Tibial nerve (tissue), 4 donors: ENCODE measurements around the gene FRAS1. TPM values are rescaled to one million over a fixed set of nuclear protein-coding genes. Genes with fewer than 3 reads are reported as not detected.

ENCODE experiments used
- DNase-seq, 2 donors: peaks; one replicate each; pipeline ENCODE4 v3.0.0-alpha.2; 2019; ENCODE audit warnings: low spot score in 2 of 2
- H3K27ac ChIP-seq, 4 donors: fragments of 200-600 bp; sonication (generic) in 3 of 4; one replicate each; pipeline ENCODE4 v1.5.1; 2017 to 2019; ENCODE audit warnings: mild to moderate bottlenecking in 1 of 4
- H3K27me3 ChIP-seq, 2 donors: fragments of 200-600 bp; sonication (generic) in 1 of 2; one replicate each; pipeline versions ENCODE4 v1.5.1 to v1.6.0; 2017 to 2019
- H3K36me3 ChIP-seq, 3 donors: fragments of 200-600 bp; sonication (generic); one replicate each; pipeline ENCODE4 v1.5.1; 2018 to 2019
- H3K4me1 ChIP-seq, 4 donors: fragments of 200-600 bp; sonication (generic) in 3 of 4; one replicate each; pipeline ENCODE4 v1.5.1; 2017 to 2019
- H3K4me3 ChIP-seq, 4 donors: fragments of 200-600 bp; sonication (generic) in 3 of 4; one replicate each; pipeline ENCODE4 v1.5.1; 2017 to 2019; ENCODE audit warnings: mild to moderate bottlenecking in 1 of 4, moderate library complexity in 1 of 4
- H3K9me3 ChIP-seq, 4 donors: fragments of 200-600 bp; sonication (generic) in 3 of 4; one replicate each; pipeline ENCODE4 v1.5.1; 2017 to 2019
- CTCF ChIP-seq, 5 experiments: fragments of 200-600 bp in 3 of 5; fragments of 450-650 bp in 2 of 5; sonication (generic) in 3 of 5; IDR thresholded peaks; one replicate each; pipeline ENCODE4 v1.5.1; 2016 to 2019; ENCODE audit warnings: antibody characterized with exemption in 5 of 5, mild to moderate bottlenecking in 3 of 5, moderate library complexity in 2 of 5
- EP300 ChIP-seq, 2 donors: sonication (generic); formaldehyde crosslinking; IDR thresholded peaks; one replicate each; pipeline ENCODE4 v1.6.1; 2017; ENCODE audit warnings: antibody characterized with exemption in 2 of 2, mild to moderate bottlenecking in 1 of 2
- POLR2A ChIP-seq, 2 donors: fragments of 450-650 bp; IDR thresholded peaks; one replicate each; pipeline ENCODE4 v1.6.1; 2017; ENCODE audit warnings: antibody characterized with exemption in 2 of 2, mild to moderate bottlenecking in 2 of 2, moderate library complexity in 2 of 2
- WGBS, 2 donors: methylation state at CpG; one replicate each; pipeline ENCODE4 v1.1.5; 2018; 5-methylcytosine and 5-hydroxymethylcytosine counted together
- total RNA-seq, 4 donors: library from RNA; depleted of rRNA; stranded (reverse); fragments of >200 nt; gene quantifications; one replicate each; pipeline ENCODE4 v1.1.0, GENCODE V29; 2016

FRAS1 gene
- total RNA-seq, 4 donors from 2014 or later = 3.9 to 6.6 (median 5.1) TPM

GRCh38 chr4:78162821-78163220 lies 105.7 kb downstream of the FRAS1 start:
- Histone ChIP-seq H3K4me1 (no peaks in the 10 kb centered on the region), H3K9me3 (no peaks in the 10 kb centered on the region)
- WGBS, 2 donors = 80 to 84% methylated on average over 3 of the region's 3 CpGs

GRCh38 chr4:78165758-78166157 lies 108.6 kb downstream of the FRAS1 start:
- Histone ChIP-seq H3K4me1 (no peaks in the 10 kb centered on the region), H3K27me3 (no peaks in the 10 kb centered on the region), H3K4me3 (no peak overlapping the region), H3K36me3 (no peaks in the 10 kb centered on the region), H3K27ac (no peak overlapping the region), H3K9me3 (no peaks in the 10 kb centered on the region)
- TF ChIP-seq EP300 (IDR thresholded peaks at IDR 0.05) (no peak), CTCF (IDR thresholded peaks at IDR 0.05) (no peak), POLR2A (IDR thresholded peaks at IDR 0.05) (no peak)
- WGBS, 2 donors = 94 to 95% methylated on average over 2 of the region's 2 CpGs
- DNase-seq = no peak

More at GRCh38 chr4:78162821-78163220, 105.7 kb downstream of the FRAS1 start:
- H3K36me3 ChIP-seq = no peaks in the 10 kb centered on the region
- H3K4me3 ChIP-seq = no peak overlapping the region
- DNase-seq = no peak
- H3K27ac ChIP-seq = no peak overlapping the region
- TF ChIP-seq CTCF (IDR thresholded peaks at IDR 0.05) = no peak
- no peak for TF ChIP-seq EP300 (IDR thresholded peaks at IDR 0.05)
- TF ChIP-seq POLR2A (IDR thresholded peaks at IDR 0.05) = no peak
- no peaks in the 10 kb centered on the region for H3K27me3 ChIP-seq

- H3K9me3 ChIP-seq = no peaks in the 10 kb centered on the region
- DNase-seq = no peak
- H3K4me1 ChIP-seq = no peaks in the 10 kb centered on the region
- H3K27me3 ChIP-seq = no peaks in the 10 kb centered on the region
- no peak overlapping the region for H3K27ac ChIP-seq
- H3K4me3 ChIP-seq = no peak overlapping the region
- no peak for TF ChIP-seq EP300 (IDR thresholded peaks at IDR 0.05)
- TF ChIP-seq POLR2A (IDR thresholded peaks at IDR 0.05) = no peak
- no peak for TF ChIP-seq CTCF (IDR thresholded peaks at IDR 0.05)
- H3K36me3 ChIP-seq = no peaks in the 10 kb centered on the region
These were observed 109.5 kb downstream of the FRAS1 start for GRCh38 chr4:78166622-78167021.

GRCh38 chr4:78167510-78167909 lies 110.4 kb downstream of the FRAS1 start:
- WGBS, 2 donors = 47 to 85% methylated on average over 1 of the region's 1 CpG
- Histone ChIP-seq H3K4me3 (no peak overlapping the region), H3K27ac (no peak overlapping the region), H3K4me1 (no peaks in the 10 kb centered on the region), H3K36me3 (no peaks in the 10 kb centered on the region), H3K27me3 (no peaks in the 10 kb centered on the region), H3K9me3 (no peaks in the 10 kb centered on the region)
- TF ChIP-seq POLR2A (IDR thresholded peaks at IDR 0.05) = no peak
- TF ChIP-seq EP300 (IDR thresholded peaks at IDR 0.05) = no peak
- TF ChIP-seq CTCF (IDR thresholded peaks at IDR 0.05) = no peak
- no peak for DNase-seq

GRCh38 chr4:78168029-78168428 lies 110.9 kb downstream of the FRAS1 start:
- TF ChIP-seq EP300 (IDR thresholded peaks at IDR 0.05) = no peak
- TF ChIP-seq CTCF (IDR thresholded peaks at IDR 0.05) = no peak
- TF ChIP-seq POLR2A (IDR thresholded peaks at IDR 0.05) = no peak
- no peak overlapping the region for H3K4me3 ChIP-seq
- no peak overlapping the region for H3K27ac ChIP-seq
- no peaks in the 10 kb centered on the region for H3K27me3 ChIP-seq
- H3K36me3 ChIP-seq = no peaks in the 10 kb centered on the region
- no peaks in the 10 kb centered on the region for H3K4me1 ChIP-seq
- no peak for DNase-seq
- no peaks in the 10 kb centered on the region for H3K9me3 ChIP-seq
- 79 to 89% methylated on average over 3 of the region's 3 CpGs for WGBS, 2 donors
